DMS153 treated with DMSO at 0.1 percent for 48 hours (cell line): ENCODE measurements around the gene DGKZ.
A peak's percentile ranks its signal among the peaks of the same experiment; 100 is the strongest.
"Not testable (repeated sequence)": the region's sequence is repeated elsewhere in the genome, so short reads cannot be mapped to it uniquely, and the experiment has no call there.

ENCODE experiments used
- DNase-seq: peaks from one replicate; lab custom pipeline; 2025; ENCODE audit not compliant: unreplicated experiment; lab: John Stamatoyannopoulos, UW

The DGKZ gene

GRCh38 chr11:46364791-46365190, 17.5 kb downstream of the DGKZ start:
- no peak for DNase-seq

DNA sequence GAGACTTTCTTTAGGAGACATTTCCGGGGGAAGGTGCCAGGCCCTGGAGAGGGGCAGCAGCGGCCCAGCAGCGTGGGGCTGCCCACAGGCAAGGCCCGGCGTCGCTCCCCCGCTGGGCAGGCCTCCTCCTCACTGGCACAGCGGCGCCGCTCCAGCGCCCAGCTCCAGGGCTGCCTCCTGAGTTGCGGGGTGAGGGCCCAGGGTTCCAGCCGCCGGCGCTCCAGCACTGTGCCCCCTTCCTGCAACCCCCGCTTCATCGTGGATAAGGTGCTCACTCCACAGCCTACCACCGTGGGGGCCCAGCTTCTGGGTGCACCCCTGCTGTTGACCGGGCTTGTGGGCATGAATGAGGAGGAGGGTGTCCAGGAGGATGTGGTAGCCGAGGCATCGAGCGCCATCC, 19.0 kb downstream of the DGKZ start:
- DNase-seq = no peak

- no peak for DNase-seq
These were observed 19.4 kb downstream of the DGKZ start for GRCh38 chr11:46366661-46367161.

DNA sequence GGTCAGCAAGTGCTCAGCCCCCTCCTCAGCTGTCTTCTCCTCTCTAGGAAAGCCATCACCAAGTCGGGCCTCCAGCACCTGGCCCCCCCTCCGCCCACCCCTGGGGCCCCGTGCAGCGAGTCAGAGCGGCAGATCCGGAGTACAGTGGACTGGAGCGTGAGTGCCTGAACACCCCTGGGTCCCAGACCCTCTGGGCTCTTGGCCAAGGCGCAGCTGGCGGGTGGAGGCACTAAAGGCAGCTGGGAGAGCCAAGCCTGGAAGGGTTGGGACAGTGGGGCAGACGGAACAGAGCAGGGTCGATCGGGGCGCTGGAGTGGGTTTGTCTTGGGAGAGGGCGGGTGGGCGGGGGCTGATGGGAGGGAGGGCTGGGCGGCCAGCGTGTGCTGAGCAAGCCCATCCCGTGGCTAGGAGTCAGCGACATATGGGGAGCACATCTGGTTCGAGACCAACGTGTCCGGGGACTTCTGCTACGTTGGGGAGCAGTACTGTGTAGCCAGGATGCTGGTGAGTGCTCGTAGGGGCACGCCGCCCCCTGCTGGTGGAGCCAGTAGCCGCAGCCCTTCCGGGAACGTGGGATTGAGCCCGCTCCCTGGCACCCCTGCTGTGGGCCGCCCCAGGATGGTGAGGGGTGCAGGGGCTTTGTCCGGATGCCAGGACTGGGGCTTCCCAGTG, 20.1 kb downstream of the DGKZ start:
- DNase-seq = no peak

GRCh38 chr11:46367916-46368267, 20.6 kb downstream of the DGKZ start:
- no peak for DNase-seq

- no peak for DNase-seq
These were observed 22.3 kb downstream of the DGKZ start for GRCh38 chr11:46369458-46370152.

DNA sequence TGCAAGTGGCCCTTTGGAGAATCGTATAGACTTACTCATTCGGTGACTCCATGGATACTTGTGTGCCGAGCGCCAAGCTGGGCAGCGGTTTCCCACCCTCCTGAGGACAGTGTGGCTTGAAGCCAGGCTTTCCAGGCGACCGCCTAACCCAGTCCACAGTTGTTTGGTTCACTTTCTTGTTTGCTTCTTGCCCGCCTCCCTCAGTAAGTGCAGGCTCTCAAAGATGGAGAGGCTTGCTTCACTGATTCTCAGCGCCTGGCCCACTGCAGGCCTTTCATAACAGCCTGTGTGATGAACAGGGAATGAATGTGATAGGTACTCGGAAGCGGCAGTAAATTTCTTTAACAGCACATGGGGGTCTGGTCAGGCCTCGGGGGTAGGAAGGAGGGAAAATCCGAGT, 23.0 kb downstream of the DGKZ start:
- no peak for DNase-seq

GRCh38 chr11:46371262-46371661, 24.0 kb downstream of the DGKZ start:
- DNase-seq = not testable (repeated sequence)

DNA sequence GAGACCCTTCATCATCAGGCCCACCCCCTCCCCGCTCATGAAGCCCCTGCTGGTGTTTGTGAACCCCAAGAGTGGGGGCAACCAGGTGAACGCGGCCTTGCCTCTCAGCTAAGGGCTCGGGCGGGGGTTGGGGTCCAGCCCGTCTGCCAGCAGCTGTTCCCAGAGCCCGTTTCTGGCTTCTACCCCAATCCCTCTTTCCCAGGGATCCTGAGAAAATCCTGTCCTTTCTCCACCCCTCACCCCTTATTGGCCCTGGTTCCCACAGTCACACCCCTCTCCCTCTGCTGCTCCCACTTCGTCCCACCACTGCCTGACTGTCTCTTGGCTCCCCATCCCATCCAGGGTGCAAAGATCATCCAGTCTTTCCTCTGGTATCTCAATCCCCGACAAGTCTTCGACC, 24.8 kb downstream of the DGKZ start:
- no peak for DNase-seq

DNA sequence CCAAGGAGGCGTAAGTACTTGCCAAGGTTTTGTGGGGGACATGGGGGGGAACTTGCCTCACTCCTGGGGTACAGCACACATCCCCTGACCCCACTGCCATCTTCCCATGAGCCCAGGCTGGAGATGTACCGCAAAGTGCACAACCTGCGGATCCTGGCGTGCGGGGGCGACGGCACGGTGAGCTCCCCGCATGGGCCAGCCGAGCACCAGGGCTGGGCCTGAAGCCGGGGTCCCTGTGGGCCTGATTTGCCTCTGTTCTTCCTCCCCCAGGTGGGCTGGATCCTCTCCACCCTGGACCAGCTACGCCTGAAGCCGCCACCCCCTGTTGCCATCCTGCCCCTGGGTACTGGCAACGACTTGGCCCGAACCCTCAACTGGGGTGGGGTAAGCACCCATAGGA, 25.2 kb downstream of the DGKZ start:
- not testable (repeated sequence) for DNase-seq

- DNase-seq = no peak
These were observed 26.8 kb downstream of the DGKZ start for GRCh38 chr11:46373787-46374740.

GRCh38 chr11:46374815-46375214, 27.6 kb downstream of the DGKZ start:
- DNase-seq = no peak

DNA sequence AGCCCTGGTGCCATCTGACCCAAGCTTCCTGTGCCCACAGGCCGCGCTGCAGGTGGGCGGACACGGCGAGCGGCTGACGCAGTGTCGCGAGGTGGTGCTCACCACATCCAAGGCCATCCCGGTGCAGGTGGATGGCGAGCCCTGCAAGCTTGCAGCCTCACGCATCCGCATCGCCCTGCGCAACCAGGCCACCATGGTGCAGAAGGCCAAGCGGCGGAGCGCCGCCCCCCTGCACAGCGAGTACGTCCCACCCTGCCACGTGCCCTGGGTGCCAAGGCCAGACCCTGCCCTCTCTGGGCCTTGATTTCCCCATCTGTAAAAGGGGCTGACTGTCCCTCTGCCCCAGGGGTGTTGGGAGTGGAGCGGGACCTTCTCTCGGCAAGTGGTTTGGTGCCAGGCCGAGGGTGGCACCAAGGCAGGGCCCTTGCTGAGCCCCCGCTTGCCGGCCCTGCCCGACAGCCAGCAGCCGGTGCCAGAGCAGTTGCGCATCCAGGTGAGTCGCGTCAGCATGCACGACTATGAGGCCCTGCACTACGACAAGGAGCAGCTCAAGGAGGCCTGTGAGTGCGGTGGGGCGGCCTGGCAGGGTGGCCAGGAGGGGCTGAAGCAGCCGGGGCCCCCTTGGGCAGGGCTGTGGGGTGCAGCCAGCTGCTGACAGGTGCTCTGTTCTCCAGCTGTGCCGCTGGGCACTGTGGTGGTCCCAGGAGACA, 28.3 kb downstream of the DGKZ start:
- DNase-seq = no peak

DNA sequence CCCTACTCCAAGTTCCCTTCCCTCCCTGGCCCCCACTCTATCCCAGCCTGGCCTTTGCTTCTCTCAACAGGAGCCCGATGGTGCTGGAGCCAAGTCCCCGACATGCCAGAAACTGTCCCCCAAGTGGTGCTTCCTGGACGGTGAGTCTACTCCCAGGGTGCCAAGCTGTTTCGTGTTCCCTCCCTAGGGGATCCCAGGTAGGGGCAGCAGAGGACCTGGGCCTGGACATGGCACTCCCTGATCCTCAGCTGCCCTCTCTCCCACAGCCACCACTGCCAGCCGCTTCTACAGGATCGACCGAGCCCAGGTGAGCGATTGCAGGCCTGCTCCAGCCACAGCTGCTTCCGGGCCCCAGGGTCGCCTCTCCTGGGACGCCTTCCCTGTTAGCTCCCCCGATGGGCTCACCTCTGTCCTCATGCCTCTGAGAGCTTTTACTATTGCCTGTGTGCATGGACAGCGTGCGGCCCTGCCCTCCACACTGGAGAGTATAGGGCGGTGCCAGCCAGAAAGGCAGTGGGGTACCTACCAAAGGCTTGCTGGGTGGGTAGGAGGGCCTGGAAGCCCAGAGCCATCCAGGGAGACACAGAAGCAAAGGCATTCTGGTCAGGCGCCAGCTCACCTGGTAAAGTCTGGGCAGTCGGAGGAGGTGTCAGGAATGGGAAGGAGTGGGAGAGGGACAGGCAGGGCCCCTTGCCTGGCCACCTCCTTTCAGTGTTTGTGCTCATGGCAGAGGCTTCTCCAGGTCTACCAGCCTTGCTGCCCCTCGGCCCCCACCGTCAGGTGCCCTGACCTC, 29.2 kb downstream of the DGKZ start:
- no peak for DNase-seq

- DNase-seq = no peak
These were observed 30.0 kb downstream of the DGKZ start for GRCh38 chr11:46377290-46377689.

DNA sequence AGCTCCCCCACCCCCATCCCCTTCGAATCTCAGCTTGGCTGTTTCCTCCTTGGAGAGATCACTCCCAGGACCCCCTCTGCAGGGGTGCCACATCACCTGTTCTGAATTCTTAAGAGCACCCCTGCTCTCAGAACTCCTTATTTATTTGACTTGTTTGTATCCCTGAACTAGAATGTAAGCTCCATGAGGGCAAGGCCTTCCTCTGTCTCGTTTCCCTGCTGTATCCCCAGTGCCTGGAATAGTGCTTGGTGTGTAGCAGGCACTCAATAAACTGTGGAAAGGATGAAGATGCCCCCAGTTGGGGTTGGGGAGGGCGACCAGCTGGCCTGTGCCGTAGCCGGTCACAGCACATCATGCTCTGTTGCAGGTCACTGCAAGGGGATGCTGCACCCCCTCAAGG, 30.6 kb downstream of the DGKZ start:
- DNase-seq = no peak

DNA sequence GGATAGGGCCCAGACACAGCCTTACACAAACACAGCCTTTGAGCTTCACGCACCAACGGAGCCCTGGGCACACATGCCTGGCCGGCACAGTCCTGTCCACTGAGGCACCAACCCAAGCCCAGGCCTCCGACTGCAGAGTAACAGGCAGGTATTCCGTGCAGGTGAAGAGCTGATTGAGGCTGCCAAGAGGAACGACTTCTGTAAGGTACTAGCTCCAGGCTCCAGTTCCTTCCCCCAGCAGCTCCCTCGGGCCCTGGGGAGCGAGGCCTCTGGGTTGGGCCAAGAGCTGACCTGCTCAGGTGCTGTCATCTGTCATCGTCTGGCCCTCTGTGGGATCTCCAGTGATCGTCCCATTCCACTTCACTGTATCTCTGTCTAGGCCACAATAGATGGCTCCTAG, 31.0 kb downstream of the DGKZ start:
- no peak for DNase-seq

DNA sequence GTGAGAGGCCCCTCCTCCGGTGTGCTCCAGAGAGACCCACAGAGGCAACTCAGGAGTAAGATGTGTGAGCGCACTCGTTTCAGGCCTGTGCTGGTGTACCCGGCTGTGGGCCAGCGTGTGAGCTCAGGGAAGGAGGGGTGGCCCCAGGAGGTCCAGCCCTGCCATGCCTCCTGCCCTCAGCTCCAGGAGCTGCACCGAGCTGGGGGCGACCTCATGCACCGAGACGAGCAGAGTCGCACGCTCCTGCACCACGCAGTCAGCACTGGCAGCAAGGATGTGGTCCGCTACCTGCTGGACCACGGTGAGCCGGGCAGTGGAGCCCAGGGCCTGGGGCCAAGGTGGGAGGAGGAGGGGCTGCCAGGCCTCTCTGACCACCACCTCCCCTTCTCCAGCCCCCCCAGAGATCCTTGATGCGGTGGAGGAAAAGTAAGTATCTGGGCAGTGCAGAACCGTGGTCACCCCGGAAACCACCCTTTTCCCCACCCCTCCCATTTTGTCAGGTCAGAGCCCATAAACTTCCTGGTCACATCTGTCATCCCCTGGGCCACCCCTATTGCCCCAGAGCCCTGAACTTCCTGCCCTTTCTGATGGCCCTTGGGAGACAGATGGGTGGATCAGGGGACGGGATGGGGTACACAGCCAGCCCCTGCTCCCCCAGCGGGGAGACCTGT, 31.7 kb downstream of the DGKZ start:
- DNase-seq = no peak

DNA sequence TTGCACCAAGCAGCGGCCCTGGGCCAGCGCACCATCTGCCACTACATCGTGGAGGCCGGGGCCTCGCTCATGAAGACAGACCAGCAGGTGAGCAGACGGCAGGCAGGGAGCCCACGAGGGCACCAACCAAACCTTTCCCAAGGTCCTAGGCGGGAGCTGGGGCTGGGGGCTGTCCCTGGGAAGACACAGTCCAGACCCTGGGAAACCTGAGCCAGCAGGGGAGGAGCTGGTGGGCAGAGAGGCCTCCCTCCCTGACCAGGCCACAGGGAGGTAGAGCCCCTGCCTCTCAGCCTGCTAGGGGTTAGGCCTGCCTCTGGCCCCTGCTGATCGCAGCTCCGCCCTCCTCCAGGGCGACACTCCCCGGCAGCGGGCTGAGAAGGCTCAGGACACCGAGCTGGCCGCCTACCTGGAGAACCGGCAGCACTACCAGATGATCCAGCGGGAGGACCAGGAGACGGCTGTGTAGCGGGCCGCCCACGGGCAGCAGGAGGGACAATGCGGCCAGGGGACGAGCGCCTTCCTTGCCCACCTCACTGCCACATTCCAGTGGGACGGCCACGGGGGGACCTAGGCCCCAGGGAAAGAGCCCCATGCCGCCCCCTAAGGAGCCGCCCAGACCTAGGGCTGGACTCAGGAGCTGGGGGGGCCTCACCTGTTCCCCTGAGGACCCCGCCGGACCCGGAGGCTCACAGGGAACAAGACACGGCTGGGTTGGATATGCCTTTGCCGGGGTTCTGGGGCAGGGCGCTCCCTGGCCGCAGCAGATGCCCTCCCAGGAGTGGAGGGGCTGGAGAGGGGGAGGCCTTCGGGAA, 32.4 kb downstream of the DGKZ start:
- DNase-seq = peak; percentile 37
